ENCODE data around the gene GREM2.
A peak's percentile ranks its signal among the peaks of the same experiment; 100 is the strongest.

Gene GREM2

DNA sequence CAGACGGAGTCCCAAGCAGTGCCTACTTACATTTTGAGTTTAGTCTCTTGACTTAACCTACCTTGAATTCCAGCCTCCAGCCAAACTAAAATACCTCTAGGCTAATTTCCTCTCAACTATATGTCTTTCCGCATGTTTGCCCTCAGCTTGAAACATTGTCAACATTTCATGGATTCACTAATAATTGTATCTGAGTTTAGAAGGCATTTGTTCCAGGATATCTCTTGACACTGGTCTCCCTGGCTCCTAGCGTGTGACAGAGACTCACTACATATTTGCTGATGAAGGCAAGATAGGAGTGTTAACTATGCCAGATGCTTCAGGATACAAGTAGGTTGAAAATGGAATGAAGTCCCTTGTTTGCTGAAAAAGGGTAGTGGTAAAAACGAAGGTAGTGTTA, 136.1 kb downstream of the GREM2 start:
- DNase-seq, result no peak
- in situ Hi-C loops (cut with MboI; ENCODE audit: low pct_unique_long_range_greater_than_20kb, low sequenced_read_pairs), result no loop called here

DNA sequence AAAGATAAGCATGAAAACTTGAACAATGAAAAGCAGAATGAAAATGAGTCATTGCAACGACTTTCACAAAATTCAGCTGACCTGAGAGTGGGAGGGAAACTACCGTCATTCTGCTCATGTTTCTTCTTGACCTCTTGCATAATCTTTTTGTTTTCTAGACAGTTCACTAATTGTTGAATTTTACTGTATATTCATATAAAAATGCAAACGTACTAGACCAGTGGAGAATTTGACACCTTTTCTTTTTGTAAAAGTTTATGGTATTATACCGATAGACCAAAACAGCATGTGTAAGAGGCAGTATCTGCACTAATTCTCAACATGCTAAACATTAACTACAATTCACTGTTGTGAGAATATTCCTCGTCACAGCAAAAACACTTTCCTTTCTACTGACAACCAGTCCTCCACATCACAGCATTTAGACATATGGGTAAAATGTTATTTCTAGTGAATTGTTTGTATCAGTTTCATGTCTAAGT, 137.8 kb downstream of the GREM2 start:
- in situ Hi-C loops (cut with MboI; ENCODE audit: low pct_unique_long_range_greater_than_20kb, low sequenced_read_pairs), result no loop called here

DNA sequence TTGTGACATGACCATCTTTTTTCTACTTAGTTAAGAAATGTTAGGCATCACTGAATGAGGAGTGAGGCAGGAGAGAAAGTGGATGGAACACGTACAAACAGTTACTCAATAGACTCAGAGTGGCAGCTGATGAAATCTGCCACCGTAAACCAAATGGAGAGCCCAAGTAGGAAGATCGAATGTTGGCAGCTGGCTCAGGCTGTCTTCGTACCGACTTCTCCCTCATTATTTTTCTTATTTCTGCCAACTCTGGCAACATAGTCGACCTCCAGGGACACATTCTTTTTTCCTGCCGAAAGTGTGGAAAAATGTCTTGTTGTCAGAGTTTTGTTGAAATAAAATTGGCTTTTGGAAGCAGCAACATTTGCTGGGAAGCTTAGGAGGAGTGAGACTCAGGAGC, 143.3 kb downstream of the GREM2 start:
- in situ Hi-C loops (cut with MboI; ENCODE audit: low pct_unique_long_range_greater_than_20kb, low sequenced_read_pairs), result no loop called here
- DNase-seq, result no peak

More for the DNA sequence above, 137.8 kb downstream of the GREM2 start:
- no peak for DNase-seq

DNA sequence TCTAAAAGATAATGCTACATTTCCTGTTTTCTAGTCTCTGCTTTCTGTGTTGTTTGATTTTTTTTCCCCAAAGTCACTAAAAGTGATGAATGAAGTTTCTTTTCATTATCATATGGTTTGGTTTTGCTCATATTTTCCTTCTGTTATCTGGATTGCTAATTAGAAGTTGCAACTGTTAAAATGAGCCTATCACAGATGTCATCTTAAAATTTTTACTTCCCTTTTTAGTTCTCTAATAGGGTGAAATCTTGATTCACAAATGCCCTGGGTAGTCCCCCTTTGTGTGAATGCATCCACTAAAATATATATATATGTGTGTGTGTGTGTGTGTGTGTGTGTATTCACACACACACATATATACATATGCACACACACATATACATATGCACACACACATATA, 144.1 kb downstream of the GREM2 start:
- in situ Hi-C loops (cut with MboI; ENCODE audit: low pct_unique_long_range_greater_than_20kb, low sequenced_read_pairs), result no loop called here
- DNase-seq, result no peak

DNA sequence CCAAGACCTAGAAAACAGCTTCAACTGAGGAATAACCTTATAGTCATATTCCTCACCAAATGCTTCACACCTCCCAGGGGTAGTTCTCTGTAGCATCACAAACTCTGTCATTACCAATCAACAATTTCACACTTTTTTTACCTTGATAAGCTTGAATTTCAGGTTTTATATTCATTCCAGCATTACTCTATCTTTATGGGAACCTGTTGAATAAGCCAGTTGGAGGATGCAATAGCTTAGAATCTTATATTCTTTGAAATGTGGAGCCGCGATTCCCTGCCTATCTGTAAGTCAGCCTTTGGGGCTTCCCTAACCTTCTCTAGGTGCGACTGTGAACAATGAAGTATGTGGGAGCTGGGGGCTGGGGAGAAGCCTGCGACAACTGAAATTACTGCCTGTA, 145.4 kb downstream of the GREM2 start:
- in situ Hi-C loops (cut with MboI; ENCODE audit: low pct_unique_long_range_greater_than_20kb, low sequenced_read_pairs), result no loop called here

DNA sequence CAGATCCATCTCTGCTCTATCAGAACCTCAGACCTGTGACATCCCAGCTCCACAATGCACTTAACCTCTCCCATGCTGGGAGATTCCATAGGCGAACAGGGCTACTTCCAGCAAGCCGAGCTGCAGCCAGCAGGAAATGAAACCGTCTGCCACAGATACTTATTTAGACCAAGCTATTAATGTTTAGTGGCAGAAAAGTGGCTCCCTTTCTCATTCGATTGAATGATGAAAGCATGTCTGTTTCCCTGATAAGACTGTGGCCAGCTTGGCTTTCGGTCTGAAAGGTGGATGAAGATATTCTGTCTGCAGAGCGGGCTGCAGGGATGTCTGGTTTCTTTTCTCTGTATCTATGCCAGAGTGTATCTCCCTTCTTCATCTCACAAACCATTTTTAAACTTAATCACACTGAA, 146.4 kb downstream of the GREM2 start:
- DNase-seq, result no peak

More for the DNA sequence above, 145.4 kb downstream of the GREM2 start:
- DNase-seq, result no peak

DNA sequence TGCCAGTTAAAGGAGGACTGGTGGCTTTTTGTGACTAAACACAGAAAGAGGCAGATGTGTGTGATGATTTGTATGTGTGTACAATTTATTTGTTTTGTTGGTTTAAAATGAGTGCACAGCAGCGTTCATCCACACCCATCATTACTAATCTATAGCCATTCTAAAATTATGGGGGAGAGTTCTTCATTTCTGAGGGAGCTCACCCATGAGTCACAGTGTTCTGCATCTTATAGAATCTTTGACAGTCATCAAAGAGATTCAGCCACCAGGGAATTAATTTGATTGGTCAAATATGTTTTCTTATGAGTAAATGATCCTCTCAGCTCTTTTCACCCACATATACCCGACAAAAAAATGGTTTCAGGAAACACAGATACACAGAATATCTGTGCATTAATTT, 147.9 kb downstream of the GREM2 start:
- in situ Hi-C loops (cut with MboI; ENCODE audit: low pct_unique_long_range_greater_than_20kb, low sequenced_read_pairs), result no loop called here
- no peak for DNase-seq

More for the DNA sequence above, 146.4 kb downstream of the GREM2 start:
- in situ Hi-C loops (cut with MboI; ENCODE audit: low pct_unique_long_range_greater_than_20kb, low sequenced_read_pairs), result no loop called here

DNA sequence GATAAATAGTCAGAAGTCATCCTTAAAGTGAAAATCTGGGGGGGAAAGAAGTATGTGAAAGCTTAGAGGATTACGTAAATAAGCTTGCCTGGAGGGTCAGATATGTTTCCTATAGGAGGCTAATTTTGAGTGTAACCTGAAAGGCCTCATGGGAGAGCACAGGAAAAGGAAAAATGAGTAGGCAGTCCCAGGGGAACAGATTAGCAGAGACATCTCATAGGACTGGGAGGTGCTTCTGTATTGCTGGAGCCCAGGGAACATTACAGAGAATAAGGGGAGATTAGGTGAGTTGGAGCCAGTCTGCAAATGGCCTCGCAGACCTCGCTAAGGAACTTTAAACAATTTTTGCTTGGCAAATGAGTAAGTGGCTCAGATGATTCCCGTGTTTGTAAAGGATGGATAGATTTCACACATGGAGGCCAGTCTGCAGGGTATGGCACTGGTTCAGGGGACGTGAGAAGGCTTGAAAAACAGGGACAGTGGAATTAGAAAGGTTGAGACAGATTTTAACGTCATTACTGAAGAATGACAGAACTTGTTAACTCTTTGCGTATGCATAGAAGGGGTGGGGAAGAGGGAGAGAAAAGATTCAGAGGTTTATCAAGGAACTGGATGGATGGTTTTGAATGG, 149.1 kb downstream of the GREM2 start:
- in situ Hi-C loops (cut with MboI; ENCODE audit: low pct_unique_long_range_greater_than_20kb, low sequenced_read_pairs), result no loop called here

DNA sequence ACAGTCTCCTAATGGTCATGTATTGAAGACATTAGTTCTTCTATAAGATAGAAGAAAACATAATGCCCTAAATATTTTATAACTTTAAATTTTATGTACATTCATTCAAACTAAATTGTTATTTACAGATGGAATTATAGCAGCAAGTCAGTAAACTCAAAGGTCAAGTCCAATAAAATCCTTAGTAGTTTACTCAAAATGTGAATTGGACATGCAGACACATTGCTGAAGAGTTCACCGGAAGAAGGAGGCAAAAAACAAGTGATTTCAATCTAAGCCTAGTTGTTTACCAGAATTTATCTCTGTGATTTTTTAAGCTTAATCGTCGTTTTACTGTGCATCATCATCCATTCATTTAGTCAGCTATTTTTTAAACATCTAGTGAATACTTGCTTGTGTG, 149.7 kb downstream of the GREM2 start:
- DNase-seq, result no peak
- in situ Hi-C loops (cut with MboI; ENCODE audit: low pct_unique_long_range_greater_than_20kb, low sequenced_read_pairs), result no loop called here

More for the DNA sequence above, 149.1 kb downstream of the GREM2 start:
- no peak for DNase-seq

DNA sequence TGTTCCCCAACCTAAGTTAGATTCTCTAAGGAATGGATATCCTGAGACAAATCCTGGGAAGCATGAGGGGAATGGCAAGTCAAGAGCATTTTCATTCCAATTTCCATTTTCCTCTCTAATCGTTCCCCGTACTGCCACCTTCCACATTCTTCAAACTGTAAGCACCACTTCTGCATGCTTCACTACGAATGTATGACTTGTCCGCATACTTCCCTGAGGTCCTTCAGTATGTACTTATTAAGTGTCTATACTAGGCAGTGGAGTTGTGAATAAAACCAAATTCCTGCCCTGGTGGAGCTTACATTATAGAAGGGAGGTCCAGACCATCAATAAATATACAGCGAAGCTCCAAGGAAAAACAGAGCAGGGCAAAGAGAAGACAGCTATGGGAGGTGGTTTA, 154.8 kb downstream of the GREM2 start:
- in situ Hi-C loops (cut with MboI; ENCODE audit: low pct_unique_long_range_greater_than_20kb, low sequenced_read_pairs), result no loop called here
- DNase-seq, result no peak

DNA sequence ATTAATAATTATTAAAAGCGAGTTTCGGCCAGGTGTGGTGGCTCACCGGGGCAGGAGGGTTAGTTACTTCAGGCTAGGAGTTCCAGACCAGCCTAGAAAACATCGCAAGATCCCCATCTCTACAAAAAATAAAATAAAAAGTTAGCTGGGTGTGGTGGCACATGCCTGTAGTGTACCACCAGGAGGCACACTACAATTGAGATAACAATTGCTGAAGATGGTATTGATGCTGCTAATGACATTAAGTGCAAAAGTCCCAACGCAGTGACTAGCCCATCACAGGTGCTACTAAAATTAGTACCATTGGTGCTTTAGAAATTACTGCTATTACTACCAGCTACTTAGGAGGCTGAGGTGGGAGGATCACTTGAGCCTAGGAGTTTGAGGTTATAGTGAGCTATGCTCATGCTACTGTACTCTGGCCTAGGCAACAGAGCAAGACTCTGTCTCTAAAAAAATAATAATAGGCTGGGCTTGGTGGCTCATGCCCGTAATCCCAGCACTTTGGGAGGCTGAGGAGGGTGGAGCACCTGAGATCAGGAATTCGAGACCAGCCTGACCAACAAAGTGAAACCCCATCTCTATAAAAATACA, 156.6 kb downstream of the GREM2 start:
- in situ Hi-C loops (cut with MboI; ENCODE audit: low pct_unique_long_range_greater_than_20kb, low sequenced_read_pairs), result no loop called here
- peak; percentile 30 for DNase-seq

DNA sequence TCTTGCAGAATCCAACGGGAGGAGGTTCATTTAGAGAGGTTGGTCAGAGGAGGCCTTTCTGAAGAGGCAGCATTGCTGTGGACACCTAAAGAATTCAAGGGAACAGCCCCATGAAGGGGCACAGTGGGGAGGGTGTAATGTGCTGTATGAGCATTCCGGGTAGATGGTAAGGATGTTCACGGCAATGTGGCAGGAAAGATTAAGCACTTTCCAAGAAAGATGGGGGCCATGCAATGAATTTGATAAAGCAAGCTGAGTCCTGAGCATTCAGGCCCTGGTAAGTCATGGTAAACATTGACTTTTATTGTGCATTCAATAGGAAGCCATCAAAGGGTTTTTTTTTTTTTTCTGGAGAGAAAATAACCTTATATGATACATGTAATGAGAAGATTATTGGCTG, 166.6 kb downstream of the GREM2 start:
- no peak for DNase-seq
- in situ Hi-C loops (cut with MboI; ENCODE audit: low pct_unique_long_range_greater_than_20kb, low sequenced_read_pairs), result no loop called here

DNA sequence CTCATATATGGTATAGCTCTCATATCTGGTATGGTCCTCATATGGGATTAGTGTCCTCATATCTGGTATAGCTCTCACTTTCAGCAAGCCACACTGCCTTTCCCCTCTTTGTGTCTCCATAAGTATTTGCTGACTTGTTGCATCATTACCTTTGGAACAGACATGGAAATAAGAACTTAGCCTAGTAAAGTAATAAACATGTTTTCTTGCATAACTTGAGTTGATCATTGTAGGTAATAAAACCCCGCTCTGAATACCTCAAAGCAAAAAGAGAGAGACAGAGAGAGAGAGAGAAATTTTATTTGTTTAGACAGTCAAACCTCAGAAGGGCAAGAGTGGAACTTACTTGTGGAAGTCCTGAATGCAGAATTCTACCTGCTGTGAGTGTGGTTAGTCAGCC, 170.3 kb downstream of the GREM2 start:
- DNase-seq, result no peak
- in situ Hi-C loops (cut with MboI; ENCODE audit: low pct_unique_long_range_greater_than_20kb, low sequenced_read_pairs), result no loop called here

All from KBM-7 (cell line).